A549 (cell line): ENCODE data around the gene SEC24D.

ENCODE experiments used
- BCL3 ChIP-seq: fragments of >200 bp; sonication (Bioruptor Twin); formaldehyde crosslinking; IDR thresholded peaks from 3 replicates; pipeline ENCODE4 v1.6.1; 2016
- CEBPB ChIP-seq, 2 experiments: fragments of >200 bp in 1 of 2; sonication (Bioruptor Twin) in 1 of 2; formaldehyde crosslinking in 1 of 2; IDR thresholded peaks; 2 replicates each; pipeline ENCODE4 v1.6.1; 2012 to 2016
- CTCF ChIP-seq: fragments of >200 bp; sonication (Bioruptor Twin); formaldehyde crosslinking; IDR thresholded peaks from 3 replicates; pipeline ENCODE4 v1.5.1; 2016
- EP300 ChIP-seq, 2 experiments: fragments of >200 bp; sonication (Bioruptor Twin); formaldehyde crosslinking; IDR thresholded peaks; 2 replicates in 1 of 2; 3 replicates in 1 of 2; pipeline ENCODE4 v1.6.1; 2016 to 2017
- FOSL2 ChIP-seq, 2 experiments: fragments of 450-650 bp in 1 of 2; fragments of >200 bp in 1 of 2; sonication (Bioruptor Twin) in 1 of 2; formaldehyde crosslinking; IDR thresholded peaks; 2 replicates each; pipeline versions ENCODE4 v1.5.0 to v1.6.1; 2016 to 2020; ENCODE audit warnings: mild to moderate bottlenecking in 1 of 2, moderate library complexity in 1 of 2
- HES2 ChIP-seq: fragments of >200 bp; sonication (Bioruptor Twin); formaldehyde crosslinking; IDR thresholded peaks from 2 replicates; pipeline ENCODE4 v1.6.1; 2016
- HMGXB4 ChIP-seq: fragments of 250-450 bp; sonication (Bioruptor Pico); IDR thresholded peaks from 2 replicates; pipeline ENCODE4 v1.5.0; 2021; ENCODE audit warnings: mild to moderate bottlenecking, moderate library complexity, borderline replicate concordance
- MAZ ChIP-seq: fragments of 150-350 bp; IDR thresholded peaks from 2 replicates; pipeline ENCODE4 v1.6.1; 2014; ENCODE audit warnings: antibody characterized with exemption, low read depth, low read length, borderline replicate concordance
- NFE2L2 ChIP-seq: fragments of 150-350 bp; conservative IDR thresholded peaks from 2 replicates; pipeline ENCODE4 v1.6.1; 2014; ENCODE audit warnings: low read length
- POLR2A ChIP-seq: IDR thresholded peaks from 2 replicates; pipeline ENCODE4 v1.6.1; 2012; ENCODE audit warnings: mild to moderate bottlenecking, low read length
- POLR2AphosphoS2 ChIP-seq: conservative IDR thresholded peaks from 2 replicates; pipeline ENCODE4 v1.6.1; 2012; ENCODE audit warnings: low read length, improper control_type of control experiment, inconsistent platforms
- RAD21 ChIP-seq, 2 experiments: fragments of >200 bp in 1 of 2; sonication (Bioruptor Twin) in 1 of 2; formaldehyde crosslinking in 1 of 2; IDR thresholded peaks in 1 of 2; conservative IDR thresholded peaks in 1 of 2; 2 replicates in 1 of 2; 3 replicates in 1 of 2; pipeline ENCODE4 v1.6.1; 2012 to 2018; ENCODE audit warnings: inconsistent platforms in 1 of 2
- REST ChIP-seq: fragments of 200-600 bp; sonication (generic); IDR thresholded peaks from 2 replicates; pipeline ENCODE4 v1.6.1; 2016; ENCODE audit warnings: antibody characterized with exemption, mild to moderate bottlenecking, moderate library complexity
- TFCP2L1 ChIP-seq: fragments of 250-450 bp; sonication (Bioruptor Pico); IDR thresholded peaks from 2 replicates; pipeline ENCODE4 v1.5.0; 2021; ENCODE audit warnings: mild to moderate bottlenecking

- TF ChIP-seq HMGXB4 (CRISPR knock-in tag), result no peak
- no peak for TF ChIP-seq REST
- TF ChIP-seq MAZ, result no peak
- TF ChIP-seq POLR2A, result no peak
- no peak for TF ChIP-seq CTCF
- TF ChIP-seq CEBPB (IDR thresholded peaks at IDR 0.05), result no peak
- no peak for TF ChIP-seq EP300 (IDR thresholded peaks at IDR 0.05)
- no peak for TF ChIP-seq BCL3
- no peak for TF ChIP-seq POLR2AphosphoS2
- TF ChIP-seq RAD21 (conservative IDR thresholded peaks at IDR 0.05 in 1 of 2, IDR thresholded peaks at IDR 0.05 in 1 of 2), result no peak
- no peak for TF ChIP-seq TFCP2L1
- no peak for TF ChIP-seq HES2
- TF ChIP-seq NFE2L2, result no peak
- no peak for TF ChIP-seq FOSL2 (IDR thresholded peaks at IDR 0.05)
- no peak for TF ChIP-seq FOSL2 (CRISPR knock-in tag; IDR thresholded peaks at IDR 0.05)
These were observed 14.1 kb upstream of the SEC24D start for GRCh38 chr4:118849867-118850487.
